ENCODE data around the gene STX8.

The STX8 gene

DNA sequence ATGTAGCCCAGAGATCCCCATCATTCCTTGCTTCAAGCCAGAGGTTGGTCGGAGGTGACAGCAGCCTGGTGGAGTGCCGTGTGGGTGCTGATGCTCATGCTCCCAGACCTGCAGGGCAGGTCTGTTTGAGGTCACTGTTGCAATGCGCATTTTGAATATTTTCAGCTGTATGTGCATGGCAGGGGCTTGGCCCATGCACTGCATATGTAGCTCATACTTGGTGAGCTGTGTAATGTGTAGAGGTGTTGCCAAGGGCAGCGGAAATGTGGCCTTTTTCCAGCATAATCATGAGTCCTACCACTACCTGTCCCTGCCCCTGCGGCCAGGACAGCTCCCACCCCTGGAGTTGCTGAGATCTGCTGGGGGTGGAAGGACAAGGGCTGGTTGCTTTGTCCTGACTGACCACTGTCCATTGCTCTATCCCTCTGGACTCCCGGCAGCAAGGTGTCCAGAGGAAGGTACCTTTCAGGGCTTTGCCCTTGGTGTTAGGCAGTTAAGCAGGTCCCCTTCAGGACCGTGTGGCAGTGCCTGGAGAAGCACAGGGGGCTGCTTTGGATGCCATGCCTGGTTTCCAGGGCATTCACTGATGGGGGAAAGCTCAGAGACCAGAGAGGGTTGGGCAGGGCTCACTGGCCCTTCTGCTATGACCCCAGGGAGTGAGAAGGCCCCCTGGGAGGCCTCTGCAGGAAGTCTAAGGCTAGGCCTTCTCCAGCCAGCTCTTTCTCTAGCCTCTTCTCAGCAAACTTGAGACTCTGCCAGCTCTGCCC lies 339.2 kb downstream of the STX8 start:
- peak; percentile 35 for DNase-seq

DNA sequence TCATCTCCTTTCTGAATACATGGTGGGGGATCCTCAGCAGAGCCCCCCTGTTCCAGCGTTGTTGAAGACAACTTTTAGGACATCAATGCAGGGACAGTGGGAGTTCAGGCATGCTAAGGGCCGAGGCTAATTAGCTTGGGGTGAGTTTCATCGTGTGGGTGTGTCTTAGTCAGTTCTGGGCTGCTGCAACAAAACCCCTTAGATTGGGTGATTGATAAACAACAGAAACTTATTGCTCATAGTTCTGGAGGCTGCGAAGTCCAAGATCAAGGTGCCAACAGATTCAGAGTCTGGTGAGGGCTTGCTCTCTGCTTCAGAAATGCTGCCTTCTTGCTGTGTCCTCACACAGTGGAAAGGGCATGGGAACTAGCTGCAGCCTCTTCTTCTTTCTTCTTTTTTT lies 340.3 kb downstream of the STX8 start:
- DNase-seq, result no peak

DNA sequence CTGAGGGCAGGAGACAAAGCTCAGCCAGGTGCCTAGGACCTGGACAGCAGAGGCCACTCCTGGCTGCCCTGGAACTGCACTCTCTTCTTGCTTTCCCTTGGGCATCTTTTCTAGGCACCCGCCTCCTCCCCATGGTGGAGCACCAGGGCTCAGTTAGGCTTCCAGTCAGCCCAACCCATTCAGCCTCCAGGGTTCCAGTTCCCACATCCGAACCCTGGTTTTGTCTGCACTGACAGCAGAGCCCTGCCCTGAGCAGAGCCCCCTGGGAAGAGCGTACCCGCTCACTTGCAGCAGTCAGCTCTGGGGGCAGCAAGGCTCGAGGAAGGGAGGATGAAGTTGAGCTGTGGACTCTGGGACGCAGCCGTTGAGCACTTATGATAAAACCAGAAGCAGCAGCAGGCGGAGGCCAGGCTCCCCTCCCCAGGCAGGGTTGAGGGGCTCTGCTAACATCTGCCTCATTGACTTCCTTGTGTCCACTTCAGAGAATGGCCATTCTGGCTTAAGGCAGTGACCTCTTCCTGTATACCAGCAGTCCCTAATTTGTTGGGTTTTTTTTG lies 341.2 kb downstream of the STX8 start:
- no peak for DNase-seq

DNA sequence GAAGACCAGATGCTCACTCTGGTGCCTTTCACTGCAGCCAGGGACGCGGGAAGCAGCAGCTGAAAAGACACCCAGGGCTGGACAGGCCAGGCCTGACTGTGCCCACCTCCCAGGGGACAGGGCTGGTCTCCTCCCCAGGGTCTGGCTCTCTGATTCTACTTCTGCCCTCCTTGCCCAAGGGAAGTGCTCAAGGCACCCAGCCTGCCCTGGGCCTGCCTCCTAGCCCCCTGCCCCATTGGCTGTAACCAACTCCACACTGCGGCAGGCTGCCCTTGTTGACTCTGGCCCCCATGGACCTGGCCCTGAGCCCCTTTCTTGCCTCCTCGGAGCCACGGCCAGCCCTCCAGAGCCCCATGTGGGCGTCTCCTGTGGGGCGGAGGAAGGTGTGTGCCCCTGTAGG lies 341.9 kb downstream of the STX8 start:
- no peak for DNase-seq

DNA sequence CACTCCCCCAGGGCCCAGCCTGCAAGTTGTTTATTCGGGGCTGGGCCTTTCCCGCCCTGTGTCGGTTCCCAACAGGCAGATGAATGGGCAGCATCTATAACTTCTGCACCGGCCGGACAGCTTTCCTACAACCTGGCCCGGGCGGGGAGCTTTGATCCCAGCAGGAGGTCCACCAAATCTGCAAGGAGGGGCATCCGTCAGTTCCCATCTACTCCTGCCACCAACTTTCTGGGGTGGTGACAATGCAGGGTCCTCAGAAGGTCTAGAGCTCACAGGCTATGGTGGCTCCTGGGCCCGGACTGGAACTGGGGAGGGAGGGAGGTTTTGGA lies 342.4 kb downstream of the STX8 start:
- DNase-seq, result no peak

DNA sequence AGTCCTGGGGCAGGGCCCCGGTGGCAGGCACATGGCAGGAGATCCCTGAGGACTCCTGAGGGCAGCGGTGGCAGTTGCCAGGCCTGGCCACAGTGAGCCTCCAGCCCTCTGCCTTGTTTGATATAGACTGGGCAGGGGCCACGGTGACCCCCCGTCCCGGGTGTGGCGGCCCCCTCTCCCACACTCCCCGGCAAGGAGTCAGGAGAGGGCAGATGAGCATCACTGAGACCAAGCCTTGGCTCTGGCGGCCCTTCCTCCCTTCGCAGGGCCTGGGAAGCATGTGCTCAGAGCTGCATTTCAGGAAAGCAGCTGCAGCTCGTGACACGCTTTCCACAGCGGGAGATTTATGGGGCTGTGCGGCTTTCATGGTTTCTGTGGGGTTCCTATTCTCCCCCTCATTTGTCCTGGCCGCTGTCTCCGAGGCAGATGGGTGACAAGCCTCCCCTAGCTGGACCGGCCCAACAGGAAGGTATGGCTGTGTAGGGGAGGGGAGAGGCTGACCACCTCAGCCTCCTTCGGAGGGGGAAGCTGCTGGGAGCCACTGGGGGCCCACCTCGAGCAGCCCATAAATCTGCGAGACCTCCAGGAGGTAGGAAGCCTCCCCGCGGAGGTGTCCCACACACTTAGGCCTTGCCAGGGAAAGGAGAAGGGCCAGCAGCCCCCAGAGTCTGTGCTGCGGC lies 342.9 kb downstream of the STX8 start:
- peak; percentile 53 for DNase-seq

DNA sequence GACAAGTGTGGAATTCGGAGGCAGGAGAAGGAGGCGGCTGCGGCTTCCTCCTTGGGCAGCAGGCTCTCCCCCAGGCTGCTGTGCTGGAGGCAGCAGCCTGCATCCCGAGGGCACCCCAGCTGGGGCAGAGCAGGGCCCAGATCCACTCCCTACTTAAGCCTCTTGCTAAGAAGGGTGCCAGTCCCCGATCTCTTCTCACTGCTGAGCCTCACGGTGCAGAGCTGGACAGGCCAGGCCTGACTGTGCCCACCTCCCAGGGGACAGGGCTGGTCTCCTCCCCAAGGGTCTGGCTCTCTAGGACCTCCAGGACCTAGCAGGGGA lies 343.5 kb downstream of the STX8 start:
- DNase-seq, result no peak

DNA sequence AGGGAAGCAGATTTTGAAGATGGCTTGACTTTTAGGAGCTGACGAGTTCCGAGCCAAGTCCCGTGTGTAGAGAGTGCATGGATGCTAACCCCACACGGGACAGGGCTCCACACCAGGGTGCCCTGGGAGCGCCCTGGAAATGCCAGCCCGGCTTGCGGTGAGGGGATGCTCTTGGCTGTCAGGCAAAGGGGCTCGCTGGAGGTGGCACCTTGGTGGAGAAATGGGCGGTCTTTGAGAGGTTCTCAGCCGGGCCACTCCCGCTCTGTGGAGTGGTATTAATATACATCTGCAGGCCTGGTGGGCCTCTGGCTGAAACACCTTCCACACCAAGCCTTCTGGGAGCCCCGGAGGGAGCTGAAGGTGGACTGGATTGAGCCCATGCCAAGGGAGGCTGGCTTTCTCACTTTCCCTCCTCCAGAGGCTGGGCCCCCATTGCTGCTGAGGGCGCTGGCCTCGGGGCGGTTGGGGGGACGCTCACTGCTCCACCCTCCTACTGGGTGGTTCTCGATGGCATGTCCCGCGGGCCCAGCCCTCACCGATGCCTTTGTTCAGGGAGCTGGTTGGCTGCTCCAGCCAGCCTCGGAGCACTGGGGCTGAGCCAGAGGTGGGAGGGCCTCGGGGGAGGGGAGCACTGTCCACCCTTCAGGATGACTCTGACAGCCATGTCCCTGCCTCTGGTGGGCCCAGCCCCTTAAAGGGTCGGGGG lies 344.0 kb downstream of the STX8 start:
- no peak for DNase-seq

DNA sequence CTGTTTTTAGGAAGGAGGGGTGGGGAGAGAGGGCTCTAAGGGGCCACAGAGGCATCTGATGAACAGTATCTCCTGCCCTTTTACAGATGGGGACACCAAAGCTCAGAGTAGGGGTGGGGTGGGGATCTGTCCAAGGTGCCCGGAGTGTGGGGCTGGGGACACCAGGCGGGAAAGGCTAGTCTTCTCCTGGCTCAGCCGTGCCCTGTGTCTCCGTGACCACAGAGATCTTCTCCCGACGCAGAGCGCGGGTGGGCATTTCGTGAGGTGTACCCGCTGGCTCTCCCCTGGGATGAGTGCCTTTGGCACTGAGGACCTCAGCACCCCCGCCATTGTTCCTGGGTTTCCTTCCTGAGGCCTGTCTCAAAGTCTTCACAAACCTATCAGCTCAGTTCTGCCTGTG lies 344.8 kb downstream of the STX8 start:
- DNase-seq, result no peak

DNA sequence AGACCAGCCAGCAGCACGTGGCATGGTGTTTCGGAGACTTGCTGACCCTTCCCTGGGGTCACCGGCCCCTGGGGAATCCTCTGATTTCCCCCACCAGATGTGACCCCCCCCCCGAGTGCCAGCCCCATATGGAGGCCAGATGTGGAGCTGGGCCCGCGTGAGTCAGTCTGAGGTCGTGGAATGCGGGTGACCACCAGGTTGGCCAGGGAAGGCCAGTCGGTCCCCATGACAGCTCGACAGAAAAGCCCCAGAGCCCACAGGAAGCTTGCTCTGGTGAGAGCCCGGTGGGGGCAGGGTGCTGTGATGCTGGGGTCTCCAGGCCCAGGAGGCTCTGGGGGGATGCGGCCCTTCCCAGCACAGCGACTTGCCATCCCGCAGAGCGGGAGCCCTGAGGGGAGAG lies 345.3 kb downstream of the STX8 start:
- peak; percentile 59 for DNase-seq

DNA sequence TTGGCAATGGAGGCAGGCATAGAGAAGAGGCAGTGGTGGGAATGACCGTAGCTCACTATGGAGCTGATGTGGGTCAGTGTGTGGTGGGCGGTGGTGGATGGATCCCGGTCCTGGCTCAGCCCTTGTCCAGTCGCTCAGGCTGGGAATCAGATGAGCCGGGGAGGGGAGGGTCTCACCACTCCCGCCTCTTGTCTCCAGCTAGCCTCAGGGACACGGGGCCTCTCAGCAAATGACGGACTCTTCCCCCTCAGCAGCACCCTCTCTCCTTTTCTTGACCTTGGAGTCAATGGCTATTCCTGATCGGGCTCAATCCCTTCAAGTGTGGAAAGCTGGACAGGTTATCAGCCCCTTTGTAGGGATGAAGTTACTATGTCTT lies 345.8 kb downstream of the STX8 start:
- no peak for DNase-seq

DNA sequence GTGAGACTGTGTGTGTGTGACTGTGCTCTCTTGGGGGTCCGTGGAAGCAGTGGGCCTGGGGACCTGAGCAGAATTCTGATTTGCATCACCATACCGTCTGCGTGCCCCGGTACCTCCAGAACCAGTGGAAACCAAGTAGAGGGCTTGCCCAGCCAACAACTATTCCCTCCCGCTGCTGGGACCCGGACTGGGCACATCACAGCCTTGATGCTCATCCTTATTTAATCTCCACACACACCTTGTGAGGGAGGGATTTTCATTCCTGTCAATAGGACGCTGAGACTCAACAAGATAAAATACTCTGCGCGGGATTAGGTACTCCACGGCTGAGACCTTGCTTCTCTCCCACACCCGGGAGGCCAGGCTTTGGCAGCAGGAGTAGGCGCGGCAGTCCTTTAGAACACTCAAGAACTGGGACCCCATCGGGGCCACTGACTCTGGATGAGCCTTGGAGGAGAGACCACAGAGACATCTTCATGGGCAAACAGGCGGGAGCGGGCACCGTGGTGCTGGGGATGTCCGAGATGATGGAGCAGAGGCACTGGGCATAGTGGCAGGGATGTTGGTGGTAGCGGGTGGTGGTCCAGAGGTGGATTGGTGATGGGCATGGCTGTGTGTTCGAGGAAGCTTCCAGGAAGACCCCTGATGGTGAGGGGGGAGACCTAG lies 346.3 kb downstream of the STX8 start:
- no peak for DNase-seq

DNA sequence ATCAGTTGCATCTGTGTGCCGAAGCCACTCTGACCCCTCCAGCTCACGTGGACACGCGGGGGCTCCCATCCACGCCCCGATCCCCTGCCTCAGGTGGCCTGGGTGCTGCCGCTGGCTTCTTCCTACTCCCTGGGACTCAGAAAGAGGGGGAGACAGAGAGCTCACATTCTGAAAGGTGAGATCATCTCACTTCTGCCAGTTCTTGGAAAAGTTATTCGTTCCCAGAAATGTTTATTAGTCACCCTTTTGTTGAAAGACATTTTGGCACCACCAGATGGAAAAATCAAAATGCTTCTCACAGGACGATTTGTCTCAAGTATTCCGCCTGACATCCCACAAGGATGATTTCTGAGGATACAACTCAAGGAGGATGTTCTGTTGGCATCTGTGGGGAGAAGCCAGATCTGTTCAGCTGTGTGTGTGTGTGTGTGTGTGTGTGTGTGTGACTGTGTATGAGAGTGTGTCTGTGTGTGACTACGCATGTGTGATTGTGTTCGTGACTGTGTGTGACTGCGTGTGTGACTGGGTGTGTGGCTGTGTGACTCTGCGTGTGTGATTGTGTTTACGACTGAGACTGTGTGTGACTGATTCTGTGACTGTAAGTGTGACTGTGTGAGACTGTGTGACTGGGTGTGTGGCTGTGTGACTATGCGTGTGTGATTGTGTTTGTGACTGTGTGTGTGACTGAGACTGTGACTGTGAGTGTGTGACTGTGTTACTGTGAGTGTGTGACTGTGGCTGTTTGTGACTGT lies 347.0 kb downstream of the STX8 start:
- peak; percentile 96 for DNase-seq

DNA sequence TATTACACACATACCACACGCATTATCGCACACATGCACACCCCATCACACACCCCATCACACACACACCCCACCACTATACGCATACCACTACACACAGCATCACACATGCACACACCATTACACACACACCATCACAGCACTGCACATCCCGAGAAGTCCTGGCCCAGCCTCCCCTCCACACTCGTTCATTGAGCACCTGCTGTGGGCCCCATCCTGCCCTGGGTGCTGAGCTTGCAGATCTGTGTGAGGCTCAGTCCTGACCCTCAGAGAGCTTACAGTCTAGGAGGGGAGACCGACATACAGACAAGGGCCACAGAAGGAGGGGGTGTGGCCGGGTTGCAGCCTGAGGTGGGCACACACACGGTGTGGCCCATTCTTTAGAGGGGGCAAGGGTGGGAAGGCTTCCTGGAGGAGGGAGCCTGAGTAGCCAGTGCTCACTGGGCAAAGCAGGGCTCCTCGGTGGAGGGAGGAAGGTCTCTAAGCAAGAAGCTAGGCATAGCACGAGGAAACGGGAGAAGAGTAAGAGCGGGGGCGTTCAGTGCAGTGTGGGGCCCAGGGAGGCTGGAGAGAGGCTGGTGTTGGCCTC lies 347.7 kb downstream of the STX8 start:
- no peak for DNase-seq

DNA sequence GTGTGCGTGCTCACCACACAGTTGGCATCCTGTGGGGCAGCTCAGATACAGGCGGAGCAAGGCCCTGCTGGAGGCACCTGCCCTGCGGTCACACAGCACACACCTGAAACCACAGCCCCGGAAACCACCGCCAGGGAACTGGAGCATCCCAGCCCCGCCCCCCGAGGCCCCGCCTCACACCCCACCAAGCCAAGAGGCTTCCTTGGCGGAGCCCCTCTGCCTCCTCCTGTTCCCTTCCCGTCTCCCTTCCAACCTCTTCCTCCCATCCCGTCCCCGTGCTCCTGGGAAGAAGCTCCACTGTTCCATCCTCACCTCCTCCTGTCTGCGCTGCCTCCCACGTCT lies 348.9 kb downstream of the STX8 start:
- no peak for DNase-seq

DNA sequence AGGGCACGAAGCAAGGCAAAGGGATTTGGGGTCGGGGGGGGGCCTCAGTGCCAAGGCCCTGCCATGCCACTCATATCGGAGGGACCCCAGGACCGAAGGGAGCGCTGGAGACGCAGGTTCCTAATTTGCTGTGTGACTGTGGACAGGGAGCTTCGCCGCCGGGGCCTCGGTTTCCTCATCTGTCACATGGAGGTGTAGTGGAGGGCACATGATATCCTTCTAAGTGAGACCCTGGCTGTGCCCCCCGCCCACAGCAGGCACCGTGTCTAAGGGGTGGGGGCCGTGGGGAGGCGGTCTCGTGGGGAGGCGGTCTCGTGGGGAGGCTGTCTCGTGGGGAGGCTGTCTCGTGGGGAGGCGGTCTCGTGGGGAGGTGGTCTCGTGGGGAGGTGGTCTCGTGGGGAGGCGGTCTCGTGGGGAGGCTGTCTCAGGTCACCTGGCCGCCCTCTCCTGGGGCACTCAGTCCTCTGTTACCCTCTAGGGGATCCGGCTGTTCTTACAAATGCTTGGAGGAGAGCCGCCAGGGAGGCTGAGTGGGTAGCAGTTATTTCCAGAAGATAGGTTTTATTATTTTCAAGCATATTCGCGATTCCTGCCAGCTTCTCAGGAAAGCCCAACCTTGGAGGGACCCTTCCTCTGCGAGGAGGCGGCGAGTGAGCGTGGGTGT lies 349.4 kb downstream of the STX8 start:
- no peak for DNase-seq

DNA sequence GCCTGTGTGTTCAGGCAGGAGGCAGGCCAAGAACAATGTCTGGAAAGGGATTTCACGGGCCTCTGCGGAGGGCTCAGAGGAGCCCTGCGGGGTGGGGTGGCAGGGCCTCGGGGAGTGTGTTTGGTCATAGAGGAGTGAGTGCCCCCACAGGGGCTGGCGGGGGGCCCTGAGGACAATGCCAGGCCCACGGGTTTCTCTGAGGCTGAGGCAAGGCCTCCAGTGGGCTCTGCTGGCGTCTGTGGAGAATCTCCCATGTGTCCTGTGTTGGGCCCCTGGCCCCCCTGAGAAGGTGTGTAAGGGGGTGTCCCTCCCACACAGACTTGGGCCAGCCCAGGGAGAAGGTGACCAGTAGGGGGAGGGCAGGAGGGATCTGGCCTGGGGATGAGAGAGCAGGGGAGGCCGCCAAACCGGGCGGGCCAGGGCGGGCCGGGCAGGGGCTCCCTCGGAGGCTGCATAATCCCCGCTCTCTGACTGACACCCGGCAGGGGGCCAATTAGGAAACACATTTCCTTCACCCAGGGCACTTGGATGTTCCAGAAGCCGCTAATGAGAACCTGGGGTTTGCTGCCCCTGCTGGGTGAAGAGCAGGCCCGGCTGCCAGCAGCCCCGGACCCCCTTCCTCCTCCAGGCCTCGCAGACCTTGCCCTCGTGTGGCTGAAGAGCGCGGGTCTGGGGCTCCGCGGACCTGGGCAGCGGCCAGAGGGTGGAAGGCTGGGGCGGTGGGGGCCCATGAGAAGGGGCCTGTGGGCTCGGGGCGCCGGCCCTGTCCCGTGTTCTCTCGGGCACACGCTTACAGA lies 350.1 kb downstream of the STX8 start:
- no peak for DNase-seq

DNA sequence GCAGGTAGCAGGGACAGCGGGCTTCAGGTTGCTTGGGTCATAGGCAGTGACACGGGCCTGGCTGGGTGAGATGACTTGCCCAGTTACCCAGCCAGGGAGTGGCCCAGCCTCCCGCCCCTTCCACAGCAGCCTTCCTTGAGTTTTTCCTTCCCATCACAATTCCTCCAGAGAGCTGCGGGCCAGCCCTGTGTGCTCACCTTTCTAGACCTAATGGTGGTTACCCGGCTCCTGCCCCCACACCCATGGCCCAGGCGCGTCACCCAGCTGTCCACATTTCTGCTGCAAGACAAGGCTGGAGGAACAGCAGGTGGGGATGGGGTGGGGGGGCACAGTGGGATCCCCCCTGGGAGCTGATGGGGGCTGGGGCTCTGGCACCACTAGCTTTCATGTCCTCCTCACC lies 351.1 kb downstream of the STX8 start:
- DNase-seq, result no peak

DNA sequence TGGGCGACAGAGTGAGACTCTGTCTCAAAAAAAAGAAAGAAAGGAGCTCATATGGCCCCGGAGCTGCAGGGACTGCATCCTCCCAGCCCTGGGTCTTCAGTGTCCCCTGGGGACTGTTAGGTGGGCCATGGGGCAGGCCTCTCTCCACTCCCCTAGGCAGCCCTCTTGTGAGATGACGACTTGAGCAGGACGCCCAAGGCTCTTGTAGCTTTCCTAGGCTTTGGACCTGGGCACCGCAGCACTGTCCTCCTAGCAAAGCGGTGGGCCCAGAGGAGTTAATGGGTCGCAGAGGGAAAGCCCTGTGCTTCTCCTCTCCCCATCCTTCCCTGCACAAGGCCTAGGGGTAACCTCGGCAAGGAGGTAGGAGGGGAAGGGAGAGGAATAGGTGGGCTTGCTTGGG lies 352.1 kb downstream of the STX8 start:
- no peak for DNase-seq

DNA sequence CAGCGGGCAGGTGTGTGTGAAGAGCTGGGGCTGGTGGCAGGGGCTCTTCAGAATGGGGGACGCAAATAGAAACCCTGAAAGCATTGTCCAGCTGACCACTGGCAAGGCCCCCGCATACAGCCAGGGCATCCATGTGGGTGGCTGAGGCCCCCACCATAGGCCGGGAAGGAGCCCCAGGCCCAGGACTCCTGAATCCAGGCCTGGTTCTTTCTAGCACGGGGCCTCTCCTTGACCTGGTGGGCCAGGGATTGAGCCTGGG lies 353.8 kb downstream of the STX8 start:
- no peak for DNase-seq

DNA sequence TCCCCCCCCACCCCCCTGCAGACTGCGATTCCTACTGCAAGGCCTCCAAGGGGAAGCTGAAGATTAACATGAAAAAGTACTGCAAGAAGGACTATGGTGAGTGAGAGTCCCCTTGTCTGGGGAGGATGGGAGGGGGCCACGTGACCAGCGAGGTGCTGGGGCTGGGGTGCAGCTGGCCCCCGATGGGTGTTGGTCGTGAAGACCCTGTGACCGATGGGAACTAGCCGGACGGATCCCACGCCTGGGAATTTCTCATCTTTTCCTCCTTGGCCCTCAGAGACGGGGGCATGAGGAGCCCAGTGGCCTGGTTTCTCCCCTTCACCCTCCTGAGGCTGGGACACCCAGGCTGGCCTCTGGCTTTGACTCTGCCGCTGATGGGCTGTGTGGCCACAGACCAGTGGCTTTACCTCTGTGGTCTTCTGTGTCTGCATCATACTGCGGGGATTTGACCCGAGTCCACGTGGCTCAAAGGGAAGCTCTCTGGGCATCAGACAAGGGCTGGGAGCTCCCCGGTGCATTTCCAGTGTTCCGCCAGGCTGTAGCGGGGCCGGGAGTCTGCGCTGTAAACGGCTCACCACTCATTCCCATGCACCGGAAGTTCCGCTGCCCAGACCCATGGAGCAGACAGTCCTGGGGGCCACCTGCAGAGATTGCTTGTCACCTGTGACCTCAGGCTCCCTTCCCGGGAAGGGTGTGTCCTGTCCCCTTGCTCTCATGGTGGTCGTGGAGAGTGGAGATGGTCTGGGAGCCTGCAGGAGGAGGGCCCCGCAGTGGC lies 354.3 kb downstream of the STX8 start:
- no peak for DNase-seq

Data from fibroblast of skin of right biceps (primary cell).